ENCODE measurements around the gene MN1. TPM values are rescaled to one million over a fixed set of nuclear protein-coding genes. Genes with fewer than 3 reads are reported as not detected.

MN1 gene
- total and polyA plus RNA-seq, 7 donors, result under 0.01 to 21.3 (median 6.4) TPM

- WGBS, 2 donors, result 87 to 89% methylated on average over 7 of the region's 7 CpGs
- peak; percentile 41 for DNase-seq
- Histone ChIP-seq H3K27ac (peak overlapping the region in 1 of 4 donors; percentile 41), H3K4me1 (peaks cover 0 to 38% (median 24%) of the 10 kb centered on the region in 4 donors), H3K27me3 (no peaks in the 10 kb centered on the region), H3K36me3 (peaks cover 0 to 23% (median 6%) of the 10 kb centered on the region in 4 donors), H3K4me3 (no peak overlapping the region), H3K9me3 (no peaks in the 10 kb centered on the region)
- TF ChIP-seq EP300 (IDR thresholded peaks at IDR 0.05) (no peak), CTCF (IDR thresholded peaks at IDR 0.05) (no peak), POLR2A (IDR thresholded peaks at IDR 0.05) (no peak), POLR2AphosphoS5 (IDR thresholded peaks at IDR 0.05) (no peak)
- intact Hi-C loops (cut with DNase I), result no loop called here
These were observed 44.1 kb upstream of the MN1 start for GRCh38 chr22:27845644-27846043.

DNA sequence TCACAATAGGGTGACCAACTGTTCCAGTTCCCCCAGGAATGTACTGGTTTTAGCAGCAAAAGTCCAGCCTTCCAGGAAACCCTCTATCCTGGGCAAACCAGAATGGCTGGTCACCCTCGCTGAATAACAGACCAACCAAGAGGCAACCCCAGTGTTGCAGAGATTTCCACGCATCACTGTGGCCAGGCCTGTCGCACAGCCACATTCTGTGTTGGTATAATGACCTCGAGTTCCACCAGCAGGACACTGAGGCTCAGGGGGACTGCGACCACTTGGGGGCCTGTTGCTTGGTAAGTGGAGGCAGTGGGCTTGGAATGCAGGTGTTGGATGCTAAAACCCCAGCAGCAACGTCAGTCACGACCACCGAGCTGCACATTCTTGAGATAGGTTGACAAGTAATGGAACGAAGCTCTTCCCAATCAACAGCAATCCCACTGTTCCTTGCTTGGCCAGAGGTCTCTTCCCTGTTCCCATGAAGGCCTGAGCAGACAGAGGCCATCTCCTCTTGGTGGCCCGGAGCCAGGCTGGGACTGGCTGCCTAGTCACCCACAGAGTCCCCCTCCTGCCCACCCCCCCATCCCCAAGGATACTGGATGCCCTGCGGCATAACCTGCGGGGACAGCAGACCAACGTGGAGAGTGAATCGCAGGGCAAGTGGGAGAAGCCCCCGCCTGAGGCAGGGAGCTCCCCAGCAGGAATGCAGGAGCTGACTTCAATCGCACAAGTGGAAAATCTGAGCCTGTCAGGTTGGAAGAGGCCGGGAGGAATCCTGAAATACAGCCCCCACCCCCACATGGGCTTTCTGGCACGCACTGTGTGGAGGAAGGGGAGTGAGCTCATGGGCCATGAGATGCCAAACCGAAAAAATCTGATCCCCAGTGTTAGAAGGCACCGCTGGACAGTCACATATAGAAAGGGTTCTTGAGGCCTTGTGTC lies 43.4 kb upstream of the MN1 start:
- peak; percentile 61 for DNase-seq
- peaks cover 0 to 31% (median 17%) of the 10 kb centered on the region in 4 donors for H3K4me1 ChIP-seq
- H3K9me3 ChIP-seq, result no peaks in the 10 kb centered on the region
- H3K27me3 ChIP-seq, result no peaks in the 10 kb centered on the region
- intact Hi-C loops (cut with DNase I), result no loop called here
- H3K4me3 ChIP-seq, result no peak overlapping the region
- peaks cover 0 to 24% (median 4%) of the 10 kb centered on the region in 4 donors for H3K36me3 ChIP-seq
- H3K27ac ChIP-seq, result peak overlapping the region in 1 of 4 donors; percentile 41
- no peak for TF ChIP-seq POLR2A (IDR thresholded peaks at IDR 0.05)
- TF ChIP-seq EP300 (IDR thresholded peaks at IDR 0.05), result no peak
- no peak for TF ChIP-seq POLR2AphosphoS5 (IDR thresholded peaks at IDR 0.05)
- no peak for TF ChIP-seq CTCF (IDR thresholded peaks at IDR 0.05)
- WGBS, 2 donors, result 93% methylated on average over 20 of the region's 20 CpGs

GRCh38 chr22:27844256-27844655 lies 42.7 kb upstream of the MN1 start:
- no peak for DNase-seq
- no peaks in the 10 kb centered on the region for H3K27me3 ChIP-seq
- H3K36me3 ChIP-seq, result peaks cover 0 to 24% (median 4%) of the 10 kb centered on the region in 4 donors
- H3K9me3 ChIP-seq, result no peaks in the 10 kb centered on the region
- intact Hi-C loops (cut with DNase I), result no loop called here
- WGBS, 2 donors, result 94 to 95% methylated on average over 6 of the region's 6 CpGs
- H3K27ac ChIP-seq, result peak overlapping the region in 1 of 4 donors; percentile 28
- TF ChIP-seq POLR2A (IDR thresholded peaks at IDR 0.05) (no peak), CTCF (IDR thresholded peaks at IDR 0.05) (no peak), EP300 (IDR thresholded peaks at IDR 0.05) (no peak), POLR2AphosphoS5 (IDR thresholded peaks at IDR 0.05) (no peak)
- H3K4me3 ChIP-seq, result no peak overlapping the region
- H3K4me1 ChIP-seq, result peaks cover 0 to 25% (median 11%) of the 10 kb centered on the region in 4 donors

- H3K9me3 ChIP-seq, result no peaks in the 10 kb centered on the region
- TF ChIP-seq POLR2AphosphoS5 (IDR thresholded peaks at IDR 0.05) (no peak), CTCF (IDR thresholded peaks at IDR 0.05) (no peak), EP300 (IDR thresholded peaks at IDR 0.05) (no peak)
- peaks cover 0 to 23% (median 11%) of the 10 kb centered on the region in 4 donors for H3K4me1 ChIP-seq
- H3K4me3 ChIP-seq, result no peak overlapping the region
- H3K27ac ChIP-seq, result peak overlapping the region in 2 of 4 donors; percentile 0 to 28
- H3K36me3 ChIP-seq, result peaks cover 0 to 24% (median 3%) of the 10 kb centered on the region in 4 donors
- peak; percentile 61 for DNase-seq
- H3K27me3 ChIP-seq, result no peaks in the 10 kb centered on the region
- intact Hi-C loops (cut with DNase I), result no loop called here
- 70 to 79% methylated on average over 7 of the region's 7 CpGs for WGBS, 2 donors
These were observed 41.9 kb upstream of the MN1 start for GRCh38 chr22:27843441-27843840.

Measured in sigmoid colon (tissue), 7 donors.